K562 (cell line): ENCODE results near the gene TBC1D10A. TPM values are rescaled to one million over a fixed set of nuclear protein-coding genes. Genes with fewer than 3 reads are reported as not detected.

ENCODE experiments used
- ATAC-seq: fragments of 200-7000 bp; cut with Tn5 transposase; 3 replicates; pipeline ENCODE4 v1.9.1; 2020; ENCODE audit warnings: moderate library complexity
- BruUV-seq: library from RNA; stranded (reverse); fragments of 400-500 nt; replicated peaks from 2 replicates; lab custom pipeline; 2021; lab: Mats Ljungman, UMichigan
- CTCF ChIA-PET: fragments of 300-600 bp; formaldehyde crosslinking; extraction: SDS; loops from one replicate; lab custom pipeline; 2021; ENCODE audit warnings: low intra/inter-chr PET ratio; lab: Yijun Ruan, JAX
- POLR2A ChIA-PET: fragments of 300-600, 350-650 bp; sonication (Branson Sonifier 250); formaldehyde crosslinking; extraction: SDS; loops from one replicate; lab custom pipeline; 2021; ENCODE audit warnings: antibody characterized with exemption, inconsistent platforms; lab: Yijun Ruan, JAX
- DNase-seq, 4 experiments: peaks; one replicate each; pipeline versions ENCODE4 v3.0.0 to v3.0.0-alpha.2; 2011 to 2018; ENCODE audit warnings: low spot score in 3 of 4, mixed read lengths in 3 of 4; ENCODE audit errors: extremely low read depth in 1 of 4
- FAIRE-seq: peaks from 2 replicates; lab custom pipeline; 2011; peaks lifted over from hg19 to GRCh38; lab: Jason Lieb, UNC
- H2AFZ ChIP-seq: 2 replicates; pipeline ENCODE4 v1.6.0; 2011; ENCODE audit warnings: low read depth, low read length, control low read depth, inconsistent platforms
- H3K27ac ChIP-seq: fragments of 200-600 bp; 3 replicates; pipeline ENCODE4 v1.8.0; 2011; ENCODE audit warnings: low read depth, mild to moderate bottlenecking, control low read depth, inconsistent platforms, low read length, moderate library complexity, mixed read lengths; ENCODE audit errors: extremely low read depth
- H3K27me3 ChIP-seq, 2 experiments: fragments of 300-600 bp in 1 of 2; 2 replicates in 1 of 2; 3 replicates in 1 of 2; pipeline versions ENCODE4 v1.6.0 to v1.8.0; 2011; ENCODE audit warnings: inconsistent platforms in 2 of 2, low read length in 2 of 2, mild to moderate bottlenecking in 1 of 2, mixed read lengths in 1 of 2, moderate library complexity in 1 of 2; ENCODE audit not compliant: control insufficient read depth in 2 of 2, insufficient read depth in 2 of 2
- H3K36me3 ChIP-seq: fragments of 300-600 bp; 3 replicates; pipeline ENCODE4 v1.8.0; 2011; ENCODE audit warnings: mild to moderate bottlenecking, low read length, inconsistent platforms; ENCODE audit not compliant: control insufficient read depth, insufficient read depth
- H3K4me1 ChIP-seq, 2 experiments: fragments of 200-600 bp in 1 of 2; replicated peaks in 1 of 2; 2 replicates in 1 of 2; 3 replicates in 1 of 2; pipeline versions ENCODE4 v1.5.1 to v1.8.0; 2011; ENCODE audit warnings: inconsistent platforms in 2 of 2, low read length in 2 of 2, mild to moderate bottlenecking in 1 of 2, mixed read lengths in 1 of 2, moderate library complexity in 1 of 2; ENCODE audit not compliant: control insufficient read depth in 2 of 2, insufficient read depth in 2 of 2
- H3K4me2 ChIP-seq: 2 replicates; pipeline ENCODE4 v1.6.1; 2011; ENCODE audit warnings: low read length, control low read depth, inconsistent platforms, mixed read lengths; ENCODE audit not compliant: insufficient read depth
- H3K4me3 ChIP-seq: fragments of 200-600 bp; sonication (generic), shearing (Covaris generic); 2 replicates; pipeline ENCODE4 v1.5.1; 2016; ENCODE audit warnings: control low read depth, inconsistent platforms
- H3K79me2 ChIP-seq: fragments of 200-600 bp; 3 replicates; pipeline ENCODE4 v1.8.0; 2011; ENCODE audit warnings: low read length, inconsistent platforms; ENCODE audit not compliant: control insufficient read depth, insufficient read depth
- H3K9ac ChIP-seq, 2 experiments: 2 replicates each; pipeline versions ENCODE4 v1.6.0 to v1.6.1; 2011; ENCODE audit warnings: low read depth in 2 of 2, low read length in 2 of 2, control low read depth in 1 of 2, inconsistent platforms in 1 of 2, mild to moderate bottlenecking in 1 of 2, mixed read lengths in 1 of 2; ENCODE audit not compliant: insufficient read depth in 1 of 2
- H3K9me1 ChIP-seq: one replicate; pipeline ENCODE4 v1.6.0; 2011; ENCODE audit warnings: inconsistent platforms, mild to moderate bottlenecking, low read length, moderate library complexity; ENCODE audit not compliant: control insufficient read depth, insufficient read depth
- H3K9me3 ChIP-seq: replicated peaks from 2 replicates; pipeline ENCODE4 v1.5.1; 2011; ENCODE audit warnings: low read depth, low read length, inconsistent platforms; ENCODE audit not compliant: control insufficient read depth, insufficient read depth
- H4K20me1 ChIP-seq: replicated peaks from 2 replicates; pipeline ENCODE4 v1.6.1; 2011; ENCODE audit warnings: low read length, inconsistent platforms, mixed read lengths; ENCODE audit not compliant: control insufficient read depth, insufficient read depth
- CHCHD3 ChIP-seq: fragments of 250-450 bp; sonication (Bioruptor Pico); IDR thresholded peaks from 2 replicates; pipeline ENCODE4 v2.1.2; 2022; ENCODE audit warnings: mild to moderate bottlenecking
- CREB1 ChIP-seq, 2 experiments: sonication (generic) in 1 of 2; formaldehyde crosslinking in 1 of 2; IDR thresholded peaks; 2 replicates each; pipeline versions ENCODE4 v1.6.1 to v1.8.0; 2012 to 2022; ENCODE audit warnings: inconsistent platforms in 1 of 2, mild to moderate bottlenecking in 1 of 2, missing genetic modification reagents in 1 of 2, moderate library complexity in 1 of 2
- JUND ChIP-seq, 2 experiments: IDR thresholded peaks; 2 replicates in 1 of 2; 3 replicates in 1 of 2; pipeline ENCODE4 v1.6.1; 2011; ENCODE audit warnings: borderline replicate concordance in 2 of 2, low read depth in 2 of 2, low read length in 2 of 2, improper control_type of control experiment in 1 of 2, missing biosample characterization in 1 of 2, missing genetic modification characterization in 1 of 2, missing genetic modification reagents in 1 of 2
- LEF1 ChIP-seq: fragments of 450-650 bp; IDR thresholded peaks from 2 replicates; pipeline ENCODE4 v1.6.1; 2016; ENCODE audit warnings: mild to moderate bottlenecking
- TARDBP ChIP-seq: fragments of 450-650 bp; IDR thresholded peaks from 2 replicates; pipeline ENCODE4 v1.6.1; 2016
- ZBTB8A ChIP-seq: fragments of 450-650 bp; IDR thresholded peaks from 2 replicates; pipeline ENCODE4 v1.6.1; 2018; ENCODE audit warnings: mild to moderate bottlenecking, moderate library complexity; ENCODE audit not compliant: partially characterized antibody
- ZNF449 ChIP-seq: fragments of 250-450 bp; sonication (Bioruptor Pico); IDR thresholded peaks from 2 replicates; pipeline ENCODE4 v1.8.0; 2022; ENCODE audit warnings: moderate library complexity, mild to moderate bottlenecking, inconsistent platforms
- ZNF583 ChIP-seq: fragments of 250-450 bp; sonication (Bioruptor Pico); IDR thresholded peaks from 2 replicates; pipeline ENCODE4 v1.4.0; 2020
- WGBS: fragments of 100-300 bp; shearing (Covaris generic); methylation state at CpG from one replicate; pipeline ENCODE4 v1.1.6; 2016; ENCODE audit warnings: low coverage, mixed read lengths; ENCODE audit not compliant: insufficient coverage; ENCODE audit errors: missing lambda C conversion rate; 5-methylcytosine and 5-hydroxymethylcytosine counted together
- in situ Hi-C: fragments of 300-500 bp; cut with MboI; formaldehyde crosslinking; loops from 4 replicates; pipeline ENCODE4 v1.15.0; 2018; ENCODE audit warnings: inconsistent platforms, mixed read lengths
- intact Hi-C: fragments of 100-400 bp; cut with micrococcal nuclease; formaldehyde crosslinking; loops from 2 replicates; pipeline ENCODE4 v1.14.2; 2022
- polyA plus RNA-seq, 8 experiments: library from polyadenylated mRNA; depleted of rRNA in 4 of 8; stranded (reverse) in 5 of 8; unstranded in 3 of 8; fragments of >200 nt; fragmentation: Nextera tagmentation in 2 of 8; fragmentation: Illumina TruSeq in 1 of 8; extraction: Ambion mirVana in 2 of 8; extraction: Trizol in 1 of 8; gene quantifications; 2 replicates each; pipeline versions ENCODE4 v1.2.1 to v1.2.3, GENCODE V29; 2011 to 2014; ENCODE audit warnings: inconsistent platforms in 1 of 8, missing spikeins in 1 of 8
- total RNA-seq, 7 experiments: library from RNA; depleted of rRNA in 6 of 7; stranded (reverse); fragments of >200 nt in 6 of 7; fragmentation: Illumina TruSeq in 2 of 7; extraction: Trizol in 2 of 7; gene quantifications; 2 replicates each; pipeline versions ENCODE4 v1.2.1 to v1.2.3, GENCODE V29; 2011 to 2021; ENCODE audit warnings: low replicate concordance in 1 of 7
- TF ChIP-seq, protein P1 (sequence below), 2 experiments: fragments of 450-650 bp; IDR thresholded peaks; 2 replicates each; pipeline ENCODE4 v1.6.1; 2018; ENCODE audit warnings: mild to moderate bottlenecking in 2 of 2, low read depth in 1 of 2; ENCODE audit not compliant: partially characterized antibody in 2 of 2

The TBC1D10A gene
- total and polyA plus RNA-seq, 9 of the 15 experiments (the other 6 are each of a cell fraction or from before 2014, with no cell fraction given), result 0.13 to 10.4 (median 4.6) TPM

DNA sequence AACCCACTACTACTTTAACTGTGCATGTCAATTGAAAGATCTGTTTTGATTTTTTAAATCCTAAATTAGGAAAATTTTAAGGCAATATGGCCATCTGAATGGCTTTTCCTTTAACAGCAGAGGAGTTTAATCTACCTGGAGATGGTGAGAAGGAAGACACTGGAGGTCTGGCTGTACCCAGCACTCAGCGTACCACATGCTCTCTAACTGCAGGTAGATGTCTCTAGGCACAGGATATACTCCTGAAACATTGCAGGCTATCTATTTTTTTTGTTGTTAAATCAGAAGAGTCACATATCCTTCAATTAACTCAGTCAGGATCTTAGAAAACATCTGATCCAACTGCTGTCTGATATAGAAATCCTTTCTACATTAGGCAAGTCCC lies 20.1 kb downstream of the TBC1D10A start:
- peaks cover 10% of the 10 kb centered on the region for H3K79me2 ChIP-seq
- no peak overlapping the region for H3K4me3 ChIP-seq
- no peak overlapping the region for H2AFZ ChIP-seq
- H3K4me1 ChIP-seq, result peaks cover 5 to 39% of the 10 kb centered on the region in 2 experiments; a peak in 4 of 5 replicates
- no peaks in the 10 kb centered on the region for H3K9me3 ChIP-seq
- H3K36me3 ChIP-seq, result peaks cover 10% of the 10 kb centered on the region; the same call in 1 of the 3 replicates
- in situ Hi-C loops (no loop called here), intact Hi-C loops (no loop called here)
- TF ChIP-seq, protein P1, sequence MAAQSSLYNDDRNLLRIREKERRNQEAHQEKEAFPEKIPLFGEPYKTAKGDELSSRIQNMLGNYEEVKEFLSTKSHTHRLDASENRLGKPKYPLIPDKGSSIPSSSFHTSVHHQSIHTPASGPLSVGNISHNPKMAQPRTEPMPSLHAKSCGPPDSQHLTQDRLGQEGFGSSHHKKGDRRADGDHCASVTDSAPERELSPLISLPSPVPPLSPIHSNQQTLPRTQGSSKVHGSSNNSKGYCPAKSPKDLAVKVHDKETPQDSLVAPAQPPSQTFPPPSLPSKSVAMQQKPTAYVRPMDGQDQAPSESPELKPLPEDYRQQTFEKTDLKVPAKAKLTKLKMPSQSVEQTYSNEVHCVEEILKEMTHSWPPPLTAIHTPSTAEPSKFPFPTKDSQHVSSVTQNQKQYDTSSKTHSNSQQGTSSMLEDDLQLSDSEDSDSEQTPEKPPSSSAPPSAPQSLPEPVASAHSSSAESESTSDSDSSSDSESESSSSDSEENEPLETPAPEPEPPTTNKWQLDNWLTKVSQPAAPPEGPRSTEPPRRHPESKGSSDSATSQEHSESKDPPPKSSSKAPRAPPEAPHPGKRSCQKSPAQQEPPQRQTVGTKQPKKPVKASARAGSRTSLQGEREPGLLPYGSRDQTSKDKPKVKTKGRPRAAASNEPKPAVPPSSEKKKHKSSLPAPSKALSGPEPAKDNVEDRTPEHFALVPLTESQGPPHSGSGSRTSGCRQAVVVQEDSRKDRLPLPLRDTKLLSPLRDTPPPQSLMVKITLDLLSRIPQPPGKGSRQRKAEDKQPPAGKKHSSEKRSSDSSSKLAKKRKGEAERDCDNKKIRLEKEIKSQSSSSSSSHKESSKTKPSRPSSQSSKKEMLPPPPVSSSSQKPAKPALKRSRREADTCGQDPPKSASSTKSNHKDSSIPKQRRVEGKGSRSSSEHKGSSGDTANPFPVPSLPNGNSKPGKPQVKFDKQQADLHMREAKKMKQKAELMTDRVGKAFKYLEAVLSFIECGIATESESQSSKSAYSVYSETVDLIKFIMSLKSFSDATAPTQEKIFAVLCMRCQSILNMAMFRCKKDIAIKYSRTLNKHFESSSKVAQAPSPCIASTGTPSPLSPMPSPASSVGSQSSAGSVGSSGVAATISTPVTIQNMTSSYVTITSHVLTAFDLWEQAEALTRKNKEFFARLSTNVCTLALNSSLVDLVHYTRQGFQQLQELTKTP (IDR thresholded peaks at IDR 0.05; ENCODE audit: low read depth in 1 of 2, partially characterized antibody in 2 of 2), result no peak
- no peak for TF ChIP-seq ZBTB8A
- no peak for TF ChIP-seq JUND (IDR thresholded peaks at IDR 0.05; ENCODE audit: borderline replicate concordance, low read depth, low read length)
- no peak for TF ChIP-seq JUND (tag; IDR thresholded peaks at IDR 0.05; ENCODE audit: borderline replicate concordance, low read depth, low read length)
- no peak for TF ChIP-seq CREB1 (IDR thresholded peaks at IDR 0.05)
- no peak for TF ChIP-seq CREB1 (CRISPR knock-in tag; IDR thresholded peaks at IDR 0.05)
- no peak for TF ChIP-seq ZNF449 (CRISPR knock-in tag)
- no peak for TF ChIP-seq ZNF583 (CRISPR knock-in tag)
- TF ChIP-seq CHCHD3 (CRISPR knock-in tag), result no peak
- no peak for TF ChIP-seq TARDBP
- no peak for TF ChIP-seq LEF1
- no peak overlapping the region; the same call in 2 of the 3 replicates for H3K27ac ChIP-seq
- no peak overlapping the region for H3K4me2 ChIP-seq
- H3K9me1 ChIP-seq, result no peaks in the 10 kb centered on the region
- no peaks in the 10 kb centered on the region for H3K27me3 ChIP-seq
- H4K20me1 ChIP-seq, result no peaks in the 10 kb centered on the region; the same call in 1 of the 2 replicates
- DNase-seq, result no peak
- no peak for ATAC-seq
- no peak overlapping the region for H3K9ac ChIP-seq
- WGBS, result 20% methylated on average over 1 of the region's 1 CpG
- no peak for FAIRE-seq
- CTCF ChIA-PET, result no interaction called here
- POLR2A ChIA-PET, result interaction anchor here (0.8 to 1.9 kb wide), 2 partner anchors 14 to 280 kb away, joined by 3 to 6 read pairs; no protein-coding TSS in a partner anchor
- no TSS peak for BruUV-seq
